Colon (tissue), 2 donors: ENCODE data around the gene PAK5.

Source experiments
- FAIRE-seq: peaks from 2 replicates; lab custom pipeline; 2012; peaks lifted over from hg19 to GRCh38; lab: Jason Lieb, UNC
- donor health status: control.
- donor health status: control.

The PAK5 gene

DNA sequence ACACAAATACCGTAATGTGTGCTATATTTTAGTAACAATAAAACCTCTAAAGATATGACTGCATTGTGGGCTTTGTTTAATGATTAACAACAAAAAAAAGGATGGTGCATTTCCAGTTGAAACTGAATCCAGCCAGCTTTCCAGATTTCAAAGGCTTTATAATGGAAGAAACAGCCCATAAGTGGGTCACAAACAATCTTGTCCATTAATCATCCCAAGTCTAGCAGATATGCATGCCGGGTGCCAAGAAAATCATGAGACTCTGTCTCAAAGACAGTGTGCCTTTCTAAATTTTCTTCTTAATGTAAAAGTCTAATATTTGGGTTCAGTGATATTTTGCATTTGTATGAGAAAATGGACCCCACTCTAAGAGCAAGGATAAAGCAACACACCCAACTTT lies 345.1 kb downstream of the PAK5 start:
- no peak for FAIRE-seq

DNA sequence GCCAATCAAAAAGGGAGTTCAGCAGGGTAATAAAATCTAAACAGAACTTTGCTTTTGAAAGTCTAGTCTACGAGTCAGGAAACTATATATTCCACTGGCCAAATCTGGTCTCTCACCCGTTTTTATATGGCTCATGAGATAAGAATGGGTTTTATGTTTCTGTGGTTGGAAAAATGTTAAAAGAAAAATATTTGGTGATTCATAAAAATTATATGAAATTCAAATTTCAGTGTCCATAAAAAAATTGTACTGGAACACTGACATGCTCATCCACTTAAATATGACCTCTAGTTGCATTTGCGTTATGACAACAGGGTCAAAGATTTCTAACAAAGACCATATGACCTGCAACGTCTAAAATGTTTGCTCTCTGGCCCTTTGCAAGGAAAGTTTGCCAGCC lies 346.8 kb downstream of the PAK5 start:
- no peak for FAIRE-seq

DNA sequence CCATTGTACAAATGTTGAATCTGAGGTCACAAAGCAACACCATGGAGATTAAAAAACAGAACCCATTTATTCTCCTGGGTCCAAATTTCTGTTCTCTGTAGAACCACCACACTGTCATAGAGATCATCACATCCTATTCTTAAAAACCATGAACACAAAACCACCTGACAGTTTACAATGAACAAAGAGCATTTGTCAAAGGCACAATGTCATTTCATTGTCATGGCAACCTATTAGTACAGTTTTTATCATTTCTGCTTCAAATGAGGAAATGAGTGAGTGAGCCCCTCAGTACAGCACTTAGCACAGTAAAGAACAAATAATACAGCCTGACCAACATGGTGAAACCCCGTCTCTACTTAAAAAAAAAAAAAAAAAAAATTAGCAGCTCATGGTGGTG lies 347.6 kb downstream of the PAK5 start:
- no peak for FAIRE-seq

DNA sequence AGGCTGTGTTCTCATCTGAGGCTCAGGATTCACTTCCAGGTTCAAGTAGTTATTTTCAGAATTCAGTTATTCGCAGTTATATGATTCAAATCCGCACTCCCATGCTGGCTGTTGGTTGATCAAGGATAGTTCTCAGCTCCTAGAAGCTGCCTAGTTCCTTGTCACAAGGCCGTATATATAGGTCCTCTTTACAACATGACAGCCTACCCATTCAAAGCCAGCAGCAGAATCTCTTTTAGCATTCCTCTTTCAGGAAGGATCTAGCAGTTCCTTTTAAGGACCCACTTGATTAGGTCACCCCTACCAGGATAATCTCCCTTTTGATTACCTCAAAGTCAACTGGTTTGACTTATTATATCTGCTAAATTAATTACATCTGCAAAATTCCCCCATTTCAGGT lies 348.2 kb downstream of the PAK5 start:
- FAIRE-seq: no peak

DNA sequence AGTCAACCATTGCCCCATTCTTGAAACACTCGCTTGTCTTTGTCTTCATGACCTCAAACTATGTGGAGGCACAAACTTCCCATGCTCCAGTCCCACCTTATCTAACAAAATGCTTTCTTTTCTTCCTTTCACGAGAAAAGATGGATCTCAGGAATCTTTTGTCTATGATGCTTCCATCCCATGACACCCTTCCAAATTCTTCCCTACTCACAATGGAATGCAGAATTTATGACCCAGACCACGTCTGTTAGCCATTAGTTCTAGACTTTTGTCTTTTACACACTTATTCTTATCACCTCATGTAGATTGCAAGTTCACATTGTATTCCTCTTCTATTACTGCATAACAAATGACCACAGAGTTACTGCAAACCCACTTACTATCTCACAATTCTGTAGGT lies 348.7 kb downstream of the PAK5 start:
- no peak for FAIRE-seq

DNA sequence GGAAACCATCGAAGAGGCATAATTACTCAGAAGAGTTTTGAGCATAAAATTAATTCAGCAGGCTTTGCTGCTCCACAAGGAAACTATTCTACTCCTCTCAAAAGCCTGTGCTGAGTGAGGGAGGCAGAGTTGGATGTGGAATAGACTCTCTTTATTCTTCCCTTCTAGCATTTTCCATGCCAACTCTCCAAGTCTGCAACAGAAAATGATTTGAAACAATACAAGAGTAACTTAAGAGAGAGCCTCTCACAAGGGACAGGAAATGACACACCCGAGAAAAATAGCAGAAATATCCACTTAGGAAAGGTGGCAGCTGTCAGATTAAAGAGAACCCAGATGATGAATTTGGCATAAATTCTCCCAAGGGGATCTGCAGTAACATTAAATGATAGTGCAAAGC lies 350.8 kb downstream of the PAK5 start:
- FAIRE-seq: no peak
